SK-N-SH (cell line): Measurements from ENCODE around the gene MOV10L1. TPM values are rescaled to one million over a fixed set of nuclear protein-coding genes. Genes with fewer than 3 reads are reported as not detected.

ENCODE experiments used
- CTCF ChIA-PET: fragments of 300-600, 350-600 bp; formaldehyde crosslinking; extraction: SDS; loops from one replicate; lab custom pipeline; 2021; lab: Yijun Ruan, JAX
- POLR2A ChIA-PET: fragments of 350-600 bp; sonication (Branson Sonifier 250); formaldehyde crosslinking; extraction: SDS; loops from one replicate; lab custom pipeline; 2020; ENCODE audit warnings: antibody characterized with exemption, inconsistent platforms; lab: Yijun Ruan, JAX
- DNase-seq: peaks from one replicate; pipeline ENCODE4 v3.0.0; 2012
- H2AFZ ChIP-seq: fragments of 200-600 bp; sonication (generic); 2 replicates; pipeline ENCODE4 v1.8.1; 2016; ENCODE audit warnings: antibody characterized with exemption, mild to moderate bottlenecking, low read depth
- H3F3A ChIP-seq: fragments of 200-600 bp; sonication (generic); replicated peaks from 2 replicates; pipeline ENCODE3; 2016; ENCODE audit warnings: antibody characterized with exemption, mild to moderate bottlenecking; ENCODE audit not compliant: insufficient read depth
- H3K27ac ChIP-seq, 2 experiments: fragments of 200-500 bp in 1 of 2; fragments of 200-600 bp in 1 of 2; sonication (Bioruptor generic) in 1 of 2; sonication (generic), shearing (Covaris generic) in 1 of 2; 2 replicates each; pipeline versions ENCODE4 v1.5.1 to v1.6.1; 2014 to 2016; ENCODE audit warnings: low read depth in 2 of 2, inconsistent platforms in 1 of 2, low read length in 1 of 2, mild to moderate bottlenecking in 1 of 2, mixed read lengths in 1 of 2
- H3K27me3 ChIP-seq: fragments of 200-600 bp; sonication (generic), shearing (Covaris generic); 2 replicates; pipeline ENCODE4 v1.6.1; 2016; ENCODE audit warnings: mixed run types; ENCODE audit not compliant: insufficient read depth
- H3K36me3 ChIP-seq, 2 experiments: fragments of 200-500 bp in 1 of 2; fragments of 200-600 bp in 1 of 2; sonication (Bioruptor generic) in 1 of 2; sonication (generic) in 1 of 2; replicated peaks in 1 of 2; 2 replicates each; pipeline versions ENCODE3 to v1.5.1; 2014 to 2016; ENCODE audit warnings: low read length in 1 of 2, mild to moderate bottlenecking in 1 of 2; ENCODE audit not compliant: insufficient read depth in 2 of 2, control insufficient read depth in 1 of 2
- H3K4me1 ChIP-seq, 2 experiments: fragments of 200-500 bp in 1 of 2; fragments of 200-600 bp in 1 of 2; sonication (Bioruptor generic) in 1 of 2; sonication (generic), shearing (Covaris generic) in 1 of 2; 2 replicates each; pipeline versions ENCODE4 v1.5.1 to v1.6.1; 2014 to 2016; ENCODE audit warnings: low read depth in 1 of 2, low read length in 1 of 2, mixed run types in 1 of 2; ENCODE audit not compliant: insufficient read depth in 2 of 2, control insufficient read depth in 1 of 2
- H3K4me2 ChIP-seq: fragments of 200-600 bp; sonication (generic), shearing (Covaris generic); 2 replicates; pipeline ENCODE4 v1.6.1; 2017; ENCODE audit warnings: mixed run types
- H3K4me3 ChIP-seq, 2 experiments: fragments of 200-500 bp in 1 of 2; fragments of 200-600 bp in 1 of 2; sonication (Bioruptor generic) in 1 of 2; sonication (generic), shearing (Covaris generic) in 1 of 2; 2 replicates each; pipeline versions ENCODE4 v1.5.1 to v1.8.1; 2014 to 2016; ENCODE audit warnings: low read depth in 2 of 2, inconsistent platforms in 1 of 2, low read length in 1 of 2, mild to moderate bottlenecking in 1 of 2, mixed read lengths in 1 of 2, moderate library complexity in 1 of 2
- H3K79me2 ChIP-seq: fragments of 200-600 bp; sonication (generic); 2 replicates; pipeline ENCODE4 v1.8.1; 2017; ENCODE audit warnings: mild to moderate bottlenecking; ENCODE audit not compliant: insufficient read depth
- H3K9ac ChIP-seq: fragments of 200-600 bp; sonication (generic); 2 replicates; pipeline ENCODE4 v1.6.1; 2017; ENCODE audit warnings: mixed run types
- H3K9me2 ChIP-seq: fragments of 200-600 bp; sonication (generic); 2 replicates; pipeline ENCODE4 v1.6.1; 2017; ENCODE audit warnings: mixed run types
- H3K9me3 ChIP-seq: fragments of 200-600 bp; sonication (generic); 2 replicates; pipeline ENCODE4 v1.6.1; 2017; ENCODE audit warnings: mixed run types, mild to moderate bottlenecking, moderate library complexity
- H4K20me1 ChIP-seq: fragments of 200-600 bp; sonication (generic); 2 replicates; pipeline ENCODE4 v1.6.1; 2017; ENCODE audit warnings: mild to moderate bottlenecking, mixed run types; ENCODE audit not compliant: insufficient read depth
- CHD2 ChIP-seq: fragments of 150-350 bp; IDR thresholded peaks from 2 replicates; pipeline ENCODE4 v1.6.1; 2018; ENCODE audit warnings: low read length; ENCODE audit not compliant: partially characterized antibody
- CTCF ChIP-seq: fragments of 200-600 bp; sonication (generic); IDR thresholded peaks from 2 replicates; pipeline ENCODE4 v1.6.1; 2017; ENCODE audit warnings: antibody characterized with exemption, mild to moderate bottlenecking, moderate library complexity
- ELF1 ChIP-seq: IDR thresholded peaks from 2 replicates; pipeline ENCODE4 v1.4.0; 2012
- EP300 ChIP-seq, 2 experiments: IDR thresholded peaks; 2 replicates each; pipeline versions ENCODE4 v1.4.0 to v1.6.1; 2012; ENCODE audit warnings: borderline replicate concordance in 1 of 2, low read depth in 1 of 2, low read length in 1 of 2
- FOXJ3 ChIP-seq: sonication (generic); formaldehyde crosslinking; IDR thresholded peaks from 2 replicates; pipeline ENCODE4 v1.5.1; 2020; ENCODE audit warnings: mild to moderate bottlenecking, missing genetic modification reagents
- FOXM1 ChIP-seq: IDR thresholded peaks from 2 replicates; pipeline ENCODE4 v1.4.0; 2012; ENCODE audit warnings: low read depth, mild to moderate bottlenecking
- GATA2 ChIP-seq: sonication (generic); formaldehyde crosslinking; IDR thresholded peaks from 2 replicates; pipeline ENCODE4 v1.5.0; 2020; ENCODE audit warnings: mild to moderate bottlenecking, missing genetic modification reagents
- MEF2A ChIP-seq: IDR thresholded peaks from 2 replicates; pipeline ENCODE4 v1.4.0; 2012; ENCODE audit warnings: low read depth, borderline replicate concordance
- REST ChIP-seq: IDR thresholded peaks from 2 replicates; pipeline ENCODE4 v1.6.1; 2012; ENCODE audit warnings: mild to moderate bottlenecking, low read depth, low read length, moderate library complexity
- RXRA ChIP-seq: IDR thresholded peaks from 2 replicates; pipeline ENCODE4 v1.4.0; 2012; ENCODE audit warnings: low read depth, mild to moderate bottlenecking, borderline replicate concordance
- USF2 ChIP-seq: fragments of 150-350 bp; IDR thresholded peaks from 2 replicates; pipeline ENCODE4 v1.6.1; 2017; ENCODE audit warnings: antibody characterized with exemption, low read length, low read depth, borderline replicate concordance
- YY1 ChIP-seq: IDR thresholded peaks from 2 replicates; pipeline ENCODE4 v1.4.0; 2012; ENCODE audit warnings: low read depth, mild to moderate bottlenecking
- ZBTB33 ChIP-seq: IDR thresholded peaks from 2 replicates; pipeline ENCODE4 v1.4.0; 2012; ENCODE audit warnings: low read depth, borderline replicate concordance
- WGBS: methylation state at CpG from one replicate; pipeline ENCODE4 v1.1.6; 2017; ENCODE audit warnings: low lambda C conversion rate; 5-methylcytosine and 5-hydroxymethylcytosine counted together
- polyA plus RNA-seq, 3 experiments: library from polyadenylated mRNA; depleted of rRNA; stranded (reverse); fragments of >200 nt; gene quantifications; 2 replicates each; pipeline ENCODE4 v1.2.3, GENCODE V29; 2012

Gene MOV10L1
- polyA plus RNA-seq, 1 of the 3 experiments (the other 2 are of a cell fraction) = 2.1 TPM

- Histone ChIP-seq H3F3A (no peaks in the 10 kb centered on the region), H3K4me2 (no peak overlapping the region), H4K20me1 (no peaks in the 10 kb centered on the region), H2AFZ (no peak overlapping the region), H3K79me2 (peaks cover 14% of the 10 kb centered on the region), H3K9me2 (no peaks in the 10 kb centered on the region), H3K27ac (no peak overlapping the region), H3K9me3 (no peaks in the 10 kb centered on the region), H3K9ac (no peak overlapping the region), H3K4me3 (no peak overlapping the region), H3K36me3 (no peaks in the 10 kb centered on the region), H3K4me1 (peaks cover 0 to 23% of the 10 kb centered on the region in 2 experiments; a peak in 2 of 4 replicates), H3K27me3 (no peaks in the 10 kb centered on the region)
- CTCF ChIA-PET = interaction anchor here (1.2 kb wide), 1 partner anchor 12 kb away, joined by 3 read pairs; the partner anchor contains the start of gene PANX2
- no peak for DNase-seq
- WGBS = 88% methylated on average over 13 of the region's 31 CpGs
- POLR2A ChIA-PET = no interaction called here
- TF ChIP-seq RXRA (no peak), ZBTB33 (no peak), FOXM1 (no peak), GATA2 (no peak), CHD2 (no peak), YY1 (no peak), ELF1 (no peak), REST (no peak), FOXJ3 (CRISPR knock-in tag) (no peak), USF2 (no peak), EP300 (IDR thresholded peaks at IDR 0.05; ENCODE audit: borderline replicate concordance in 1 of 2, low read depth in 1 of 2, low read length in 1 of 2) (no peak), MEF2A (no peak), CTCF (no peak)
- TF ChIP-seq, all 33 proteins: peak for 0
Measured at GRCh38 chr22:50182176-50183081, 92.6 kb downstream of the MOV10L1 start.
